A549 (cell line): ENCODE data around the gene PYY.

Source experiments
- NPAS2 ChIP-seq: fragments of 250-450 bp; sonication (Bioruptor Pico); IDR thresholded peaks from 2 replicates; pipeline ENCODE4 v1.8.0; 2022; ENCODE audit warnings: mild to moderate bottlenecking, moderate library complexity, borderline replicate concordance
- POLR2A ChIP-seq: IDR thresholded peaks from 2 replicates; pipeline ENCODE4 v1.6.1; 2012; ENCODE audit warnings: mild to moderate bottlenecking, low read length
- ZNF302 ChIP-seq: fragments of 250-450 bp; sonication (Bioruptor Pico); IDR thresholded peaks from 2 replicates; pipeline ENCODE4 v1.9.0; 2021; ENCODE audit warnings: inconsistent platforms, mild to moderate bottlenecking, moderate library complexity
- TF ChIP-seq, protein P1 (sequence below): fragments of 200-600 bp; sonication (generic); IDR thresholded peaks from 2 replicates; pipeline ENCODE4 v1.6.1; 2016; ENCODE audit warnings: antibody characterized with exemption, mild to moderate bottlenecking, moderate library complexity
- TF ChIP-seq, protein P2 (sequence below): fragments of >200 bp; sonication (Bioruptor Twin); formaldehyde crosslinking; IDR thresholded peaks from 3 replicates; pipeline ENCODE4 v1.5.1; 2016
- TF ChIP-seq, protein P3 (sequence below): IDR thresholded peaks from 2 replicates; pipeline ENCODE4 v1.6.1; 2012

DNA sequence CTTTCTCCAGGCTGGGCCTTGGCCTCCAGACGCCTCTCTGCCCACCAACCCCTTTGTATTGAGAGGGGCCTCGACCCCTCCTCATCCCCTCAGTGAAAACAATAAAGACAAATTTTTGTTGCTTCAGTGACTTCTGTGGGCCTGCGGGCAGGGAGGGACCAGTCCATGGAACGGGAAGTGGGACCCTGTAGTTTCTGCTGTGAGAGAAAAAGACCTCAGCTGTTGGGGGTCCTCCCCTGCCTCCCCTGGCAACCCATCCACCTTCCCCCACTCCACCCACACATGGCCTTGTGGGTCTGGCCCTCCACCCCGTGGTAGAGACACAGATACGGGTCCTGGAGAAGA lies 14.9 kb downstream of the PYY start:
- no peak for TF ChIP-seq NPAS2
- no peak for TF ChIP-seq ZNF302 (CRISPR knock-in tag)
- TF ChIP-seq POLR2A: no peak
- TF ChIP-seq, protein P1, sequence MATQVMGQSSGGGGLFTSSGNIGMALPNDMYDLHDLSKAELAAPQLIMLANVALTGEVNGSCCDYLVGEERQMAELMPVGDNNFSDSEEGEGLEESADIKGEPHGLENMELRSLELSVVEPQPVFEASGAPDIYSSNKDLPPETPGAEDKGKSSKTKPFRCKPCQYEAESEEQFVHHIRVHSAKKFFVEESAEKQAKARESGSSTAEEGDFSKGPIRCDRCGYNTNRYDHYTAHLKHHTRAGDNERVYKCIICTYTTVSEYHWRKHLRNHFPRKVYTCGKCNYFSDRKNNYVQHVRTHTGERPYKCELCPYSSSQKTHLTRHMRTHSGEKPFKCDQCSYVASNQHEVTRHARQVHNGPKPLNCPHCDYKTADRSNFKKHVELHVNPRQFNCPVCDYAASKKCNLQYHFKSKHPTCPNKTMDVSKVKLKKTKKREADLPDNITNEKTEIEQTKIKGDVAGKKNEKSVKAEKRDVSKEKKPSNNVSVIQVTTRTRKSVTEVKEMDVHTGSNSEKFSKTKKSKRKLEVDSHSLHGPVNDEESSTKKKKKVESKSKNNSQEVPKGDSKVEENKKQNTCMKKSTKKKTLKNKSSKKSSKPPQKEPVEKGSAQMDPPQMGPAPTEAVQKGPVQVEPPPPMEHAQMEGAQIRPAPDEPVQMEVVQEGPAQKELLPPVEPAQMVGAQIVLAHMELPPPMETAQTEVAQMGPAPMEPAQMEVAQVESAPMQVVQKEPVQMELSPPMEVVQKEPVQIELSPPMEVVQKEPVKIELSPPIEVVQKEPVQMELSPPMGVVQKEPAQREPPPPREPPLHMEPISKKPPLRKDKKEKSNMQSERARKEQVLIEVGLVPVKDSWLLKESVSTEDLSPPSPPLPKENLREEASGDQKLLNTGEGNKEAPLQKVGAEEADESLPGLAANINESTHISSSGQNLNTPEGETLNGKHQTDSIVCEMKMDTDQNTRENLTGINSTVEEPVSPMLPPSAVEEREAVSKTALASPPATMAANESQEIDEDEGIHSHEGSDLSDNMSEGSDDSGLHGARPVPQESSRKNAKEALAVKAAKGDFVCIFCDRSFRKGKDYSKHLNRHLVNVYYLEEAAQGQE: no peak
- TF ChIP-seq, protein P2, sequence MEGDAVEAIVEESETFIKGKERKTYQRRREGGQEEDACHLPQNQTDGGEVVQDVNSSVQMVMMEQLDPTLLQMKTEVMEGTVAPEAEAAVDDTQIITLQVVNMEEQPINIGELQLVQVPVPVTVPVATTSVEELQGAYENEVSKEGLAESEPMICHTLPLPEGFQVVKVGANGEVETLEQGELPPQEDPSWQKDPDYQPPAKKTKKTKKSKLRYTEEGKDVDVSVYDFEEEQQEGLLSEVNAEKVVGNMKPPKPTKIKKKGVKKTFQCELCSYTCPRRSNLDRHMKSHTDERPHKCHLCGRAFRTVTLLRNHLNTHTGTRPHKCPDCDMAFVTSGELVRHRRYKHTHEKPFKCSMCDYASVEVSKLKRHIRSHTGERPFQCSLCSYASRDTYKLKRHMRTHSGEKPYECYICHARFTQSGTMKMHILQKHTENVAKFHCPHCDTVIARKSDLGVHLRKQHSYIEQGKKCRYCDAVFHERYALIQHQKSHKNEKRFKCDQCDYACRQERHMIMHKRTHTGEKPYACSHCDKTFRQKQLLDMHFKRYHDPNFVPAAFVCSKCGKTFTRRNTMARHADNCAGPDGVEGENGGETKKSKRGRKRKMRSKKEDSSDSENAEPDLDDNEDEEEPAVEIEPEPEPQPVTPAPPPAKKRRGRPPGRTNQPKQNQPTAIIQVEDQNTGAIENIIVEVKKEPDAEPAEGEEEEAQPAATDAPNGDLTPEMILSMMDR: no peak
- TF ChIP-seq, protein P3, sequence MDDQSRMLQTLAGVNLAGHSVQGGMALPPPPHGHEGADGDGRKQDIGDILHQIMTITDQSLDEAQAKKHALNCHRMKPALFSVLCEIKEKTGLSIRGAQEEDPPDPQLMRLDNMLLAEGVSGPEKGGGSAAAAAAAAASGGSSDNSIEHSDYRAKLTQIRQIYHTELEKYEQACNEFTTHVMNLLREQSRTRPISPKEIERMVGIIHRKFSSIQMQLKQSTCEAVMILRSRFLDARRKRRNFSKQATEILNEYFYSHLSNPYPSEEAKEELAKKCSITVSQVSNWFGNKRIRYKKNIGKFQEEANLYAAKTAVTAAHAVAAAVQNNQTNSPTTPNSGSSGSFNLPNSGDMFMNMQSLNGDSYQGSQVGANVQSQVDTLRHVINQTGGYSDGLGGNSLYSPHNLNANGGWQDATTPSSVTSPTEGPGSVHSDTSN: no peak
